ENCODE results near the gene LIPE. TPM values are rescaled to one million over a fixed set of nuclear protein-coding genes. Genes with fewer than 3 reads are reported as not detected.
"Not testable (repeated sequence)": the region's sequence is repeated elsewhere in the genome, so short reads cannot be mapped to it uniquely, and the experiment has no call there.

Gene LIPE
- total and polyA plus RNA-seq, 12 donors, result 11.2 to 230 (median 43.3) TPM

GRCh38 chr19:42461700-42462324, 34.6 kb upstream of the LIPE start:
- no peak for DNase-seq
- Histone ChIP-seq H3K27me3 (no peaks in the 10 kb centered on the region), H3K4me1 (replicated peaks in 1 of 2) (peaks cover 0 to 10% of the 10 kb centered on the region in 2 donors), H3K36me3 (replicated peaks in 1 of 2) (no peaks in the 10 kb centered on the region), H3K9me3 (replicated peaks in 1 of 3) (no peaks in the 10 kb centered on the region), H3K27ac (no peak overlapping the region), H3K4me3 (no peak overlapping the region)
- WGBS, 4 donors, result 79 to 90% (median 85%) methylated on average over 4 of the region's 4 CpGs
- no peak for TF ChIP-seq POLR2A (IDR thresholded peaks at IDR 0.05)
- TF ChIP-seq CTCF (IDR thresholded peaks at IDR 0.05), result no peak
- intact Hi-C loops (cut with DNase I), result no loop called here

- H3K4me3 ChIP-seq; H3K27ac ChIP-seq; H3K4me1 ChIP-seq (replicated peaks in 1 of 2); H3K36me3 ChIP-seq (replicated peaks in 1 of 2); H3K27me3 ChIP-seq; intact Hi-C loops (cut with DNase I); DNase-seq; H3K9me3 ChIP-seq (replicated peaks in 1 of 3): not testable (repeated sequence)
- WGBS, 4 donors, result 91 to 97% (median 94%) methylated on average over 8 of the region's 8 CpGs
These were observed 34.0 kb upstream of the LIPE start for GRCh38 chr19:42461231-42461630.

- H3K4me3 ChIP-seq, result no peak overlapping the region
- no peaks in the 10 kb centered on the region for H3K4me1 ChIP-seq (replicated peaks in 1 of 2)
- 58 to 70% (median 67%) methylated on average over 2 of the region's 2 CpGs for WGBS, 4 donors
- no peaks in the 10 kb centered on the region for H3K27me3 ChIP-seq
- DNase-seq, result no peak
- no peaks in the 10 kb centered on the region for H3K9me3 ChIP-seq (replicated peaks in 1 of 3)
- no peak overlapping the region for H3K27ac ChIP-seq
- TF ChIP-seq POLR2A (IDR thresholded peaks at IDR 0.05) (no peak), CTCF (IDR thresholded peaks at IDR 0.05) (no peak)
- intact Hi-C loops (cut with DNase I), result no loop called here
- H3K36me3 ChIP-seq (replicated peaks in 1 of 2), result no peaks in the 10 kb centered on the region
These were observed 32.7 kb upstream of the LIPE start for GRCh38 chr19:42459926-42460325.

GRCh38 chr19:42455621-42456081, 28.5 kb upstream of the LIPE start:
- intact Hi-C loops (cut with DNase I), result no loop called here
- Histone ChIP-seq H3K27ac (no peak overlapping the region), H3K4me1 (replicated peaks in 1 of 2) (no peaks in the 10 kb centered on the region), H3K4me3 (no peak overlapping the region), H3K27me3 (no peaks in the 10 kb centered on the region), H3K36me3 (replicated peaks in 1 of 2) (no peaks in the 10 kb centered on the region), H3K9me3 (replicated peaks in 1 of 3) (no peaks in the 10 kb centered on the region)
- TF ChIP-seq CTCF (IDR thresholded peaks at IDR 0.05) (no peak), POLR2A (IDR thresholded peaks at IDR 0.05) (no peak)
- WGBS, 4 donors, result 56 to 100% (median 65%) methylated on average over 1 of the region's 1 CpG
- DNase-seq, result no peak

- intact Hi-C loops (cut with DNase I), result no loop called here
- no peak for DNase-seq
- Histone ChIP-seq H3K27ac (no peak overlapping the region), H3K9me3 (replicated peaks in 1 of 3) (no peaks in the 10 kb centered on the region), H3K36me3 (replicated peaks in 1 of 2) (no peaks in the 10 kb centered on the region), H3K4me1 (replicated peaks in 1 of 2) (no peaks in the 10 kb centered on the region), H3K4me3 (no peak overlapping the region), H3K27me3 (no peaks in the 10 kb centered on the region)
- 85 to 92% (median 86%) methylated on average over 2 of the region's 2 CpGs for WGBS, 4 donors
- TF ChIP-seq CTCF (IDR thresholded peaks at IDR 0.05), result no peak
- no peak for TF ChIP-seq POLR2A (IDR thresholded peaks at IDR 0.05)
These were observed 27.9 kb upstream of the LIPE start for GRCh38 chr19:42455086-42455485.

Data from adrenal gland (tissue), 12 donors.